Progenitor cell of endocrine pancreas (in vitro differentiated cells): Measurements from ENCODE around the gene FBXO11. TPM values are rescaled to one million over a fixed set of nuclear protein-coding genes. Genes with fewer than 3 reads are reported as not detected.
A peak's percentile ranks its signal among the peaks of the same experiment; 100 is the strongest.

Source experiments
- DNase-seq: peaks from one replicate; pipeline ENCODE4 v3.0.0; 2021; ENCODE audit warnings: low spot score; ENCODE audit not compliant: unreplicated experiment
- H3K27ac Mint-ChIP-seq: 2 replicates; pipeline ENCODE4 v1.8.0; 2021; ENCODE audit warnings: mild to moderate bottlenecking, moderate library complexity, mixed read lengths
- H3K27me3 Mint-ChIP-seq: 2 replicates; pipeline ENCODE4 v1.8.0; 2021; ENCODE audit warnings: mixed read lengths
- H3K36me3 Mint-ChIP-seq: 2 replicates; pipeline ENCODE4 v1.8.0; 2022; ENCODE audit warnings: mixed read lengths; ENCODE audit not compliant: insufficient read depth
- H3K4me1 Mint-ChIP-seq: 2 replicates; pipeline ENCODE4 v1.8.0; 2021; ENCODE audit warnings: low read depth, mixed read lengths
- H3K4me3 Mint-ChIP-seq: 2 replicates; pipeline ENCODE4 v1.8.0; 2021; ENCODE audit warnings: low read depth, mild to moderate bottlenecking, moderate library complexity, mixed read lengths
- H3K9me3 Mint-ChIP-seq: 2 replicates; pipeline ENCODE4 v1.8.0; 2021; ENCODE audit warnings: low read depth, mixed read lengths
- CTCF ChIP-seq: fragments of 200-600 bp; sonication (generic); IDR thresholded peaks from one replicate; pipeline ENCODE4 v1.5.0; 2021; ENCODE audit warnings: antibody characterized with exemption, mild to moderate bottlenecking; ENCODE audit not compliant: unreplicated experiment
- total RNA-seq: library from RNA; stranded (reverse); gene quantifications from 2 replicates; pipeline ENCODE4 v1.2.1, GENCODE V29; 2021

FBXO11 gene
- total RNA-seq, 1 donor from 2014 or later: 96.5 TPM

DNA sequence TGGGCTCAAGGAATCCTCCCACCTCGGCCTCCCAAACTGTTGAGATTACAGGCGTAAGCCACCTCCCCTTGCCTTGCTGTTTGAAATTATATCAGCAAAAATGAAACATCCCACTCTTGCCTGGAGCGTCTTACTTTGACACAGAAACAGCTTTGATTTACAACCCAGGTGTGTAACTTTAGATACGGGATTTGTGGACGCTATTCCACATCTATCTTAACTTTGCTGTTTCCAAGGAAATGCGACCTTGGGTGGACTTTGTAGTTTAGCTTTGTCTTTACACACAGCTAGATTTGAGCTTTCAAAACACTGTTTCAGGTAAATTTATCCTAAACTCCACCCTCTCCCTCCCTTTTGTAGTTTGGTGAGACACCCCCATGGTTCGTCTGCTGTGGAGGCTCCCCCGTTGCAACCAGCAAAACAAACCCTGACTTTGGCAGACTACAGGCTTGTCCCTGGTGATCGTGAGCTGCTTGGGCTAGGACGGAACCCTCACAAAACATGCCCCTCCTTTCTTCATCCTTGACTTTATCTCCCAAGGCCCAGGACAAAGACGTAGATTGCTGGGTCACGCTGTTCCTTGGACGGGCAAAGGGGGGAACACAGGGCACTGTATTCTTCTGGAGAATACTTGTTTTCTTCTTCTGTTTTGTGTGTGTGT lies 128.9 kb downstream of the FBXO11 start:
- Mint-ChIP-seq H3K27me3 (no peaks in the 10 kb centered on the region), H3K4me3 (no peak overlapping the region), H3K4me1 (peaks cover 26% of the 10 kb centered on the region), H3K27ac (peak overlapping the region; percentile 87), H3K9me3 (no peaks in the 10 kb centered on the region), H3K36me3 (no peaks in the 10 kb centered on the region)
- no peak for TF ChIP-seq CTCF
- DNase-seq: no peak

GRCh38 chr2:47774567-47774966 lies 131.7 kb downstream of the FBXO11 start:
- Mint-ChIP-seq H3K27me3 (no peaks in the 10 kb centered on the region), H3K36me3 (no peaks in the 10 kb centered on the region), H3K4me3 (no peak overlapping the region), H3K27ac (no peak overlapping the region), H3K4me1 (peaks cover 22% of the 10 kb centered on the region), H3K9me3 (peaks cover 5% of the 10 kb centered on the region)
- TF ChIP-seq CTCF: no peak
- DNase-seq: no peak

DNA sequence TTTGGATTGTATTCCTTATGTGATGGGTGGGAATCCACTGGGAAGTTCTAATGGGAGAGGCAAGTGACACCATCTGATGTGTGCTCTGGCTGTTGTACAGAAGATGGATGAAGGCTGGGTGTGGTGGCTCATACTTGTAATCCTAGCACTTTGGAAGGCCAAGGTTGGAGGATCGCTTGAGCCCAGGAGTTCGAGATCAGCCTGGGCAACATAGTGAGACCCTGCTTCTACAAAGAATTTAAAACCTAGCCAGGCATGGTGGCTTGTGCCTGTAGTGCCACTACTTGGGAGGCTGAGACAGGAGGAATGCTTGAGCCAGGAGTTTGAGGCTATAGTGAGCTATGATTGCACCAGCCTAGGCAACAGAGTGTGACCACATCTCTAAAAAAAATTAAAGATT lies 134.0 kb downstream of the FBXO11 start:
- no peak overlapping the region for H3K27ac Mint-ChIP-seq
- no peaks in the 10 kb centered on the region for H3K27me3 Mint-ChIP-seq
- H3K36me3 Mint-ChIP-seq: no peaks in the 10 kb centered on the region
- DNase-seq: no peak
- TF ChIP-seq CTCF: no peak
- H3K9me3 Mint-ChIP-seq: peaks cover 5% of the 10 kb centered on the region
- no peak overlapping the region for H3K4me3 Mint-ChIP-seq
- peaks cover 8% of the 10 kb centered on the region for H3K4me1 Mint-ChIP-seq

GRCh38 chr2:47771211-47771610 lies 135.1 kb downstream of the FBXO11 start:
- Mint-ChIP-seq H3K27ac (no peak overlapping the region), H3K36me3 (no peaks in the 10 kb centered on the region), H3K4me3 (no peak overlapping the region), H3K27me3 (no peaks in the 10 kb centered on the region), H3K4me1 (peaks cover 2% of the 10 kb centered on the region), H3K9me3 (peaks cover 5% of the 10 kb centered on the region)
- TF ChIP-seq CTCF: no peak
- no peak for DNase-seq

- H3K9me3 Mint-ChIP-seq: peaks cover 5% of the 10 kb centered on the region
- TF ChIP-seq CTCF: no peak
- no peaks in the 10 kb centered on the region for H3K36me3 Mint-ChIP-seq
- no peak overlapping the region for H3K27ac Mint-ChIP-seq
- peaks cover 13% of the 10 kb centered on the region for H3K27me3 Mint-ChIP-seq
- H3K4me3 Mint-ChIP-seq: no peak overlapping the region
- H3K4me1 Mint-ChIP-seq: peaks cover 2% of the 10 kb centered on the region
- no peak for DNase-seq
Measured at GRCh38 chr2:47769318-47769717, 137.0 kb downstream of the FBXO11 start.
